HCT116 (cell line): ENCODE results near the gene ROR2. TPM values are rescaled to one million over a fixed set of nuclear protein-coding genes. Genes with fewer than 3 reads are reported as not detected.

ENCODE experiments used
- ATAC-seq: fragments of 200-7000 bp; cut with Tn5 transposase; 2 replicates; pipeline ENCODE4 v1.9.1; 2020; ENCODE audit warnings: mild to moderate bottlenecking, moderate library complexity
- BruUV-seq: library from RNA; stranded (reverse); fragments of 400-500 nt; replicated peaks from 2 replicates; lab custom pipeline; 2021; lab: Mats Ljungman, UMichigan
- CTCF ChIA-PET: fragments of 300-600 bp; sonication (Branson Sonifier 250); formaldehyde crosslinking; loops from one replicate; lab custom pipeline; 2021; ENCODE audit warnings: antibody characterized with exemption; lab: Charles Lee
- POLR2A ChIA-PET: fragments of 300-600, 350-600 bp; sonication (Branson Sonifier 250); formaldehyde crosslinking; loops from one replicate; lab custom pipeline; 2021; ENCODE audit warnings: antibody characterized with exemption; lab: Charles Lee
- RAD21 ChIA-PET, 2 experiments: fragments of 300-600 bp; sonication (Branson Sonifier 250); formaldehyde crosslinking; loops; one replicate each; lab custom pipeline; 2023; ENCODE audit warnings: low total read pairs in 2 of 2; ENCODE audit not compliant: uncharacterized antibody in 2 of 2, unreplicated experiment in 2 of 2, low non-redundant PET in 1 of 2; lab: Charles Lee
- DNase-seq: peaks from one replicate; pipeline ENCODE4 v3.0.0-alpha.2; 2010; ENCODE audit warnings: low read depth, low spot score
- H2AFZ ChIP-seq: fragments of 200-600 bp; shearing (Covaris generic), sonication (generic); 2 replicates; pipeline ENCODE4 v1.6.1; 2017; ENCODE audit warnings: low read depth, mixed run types, mixed read lengths, antibody characterized with exemption, low read length; ENCODE audit not compliant: poor library complexity, severe bottlenecking
- H3K27ac ChIP-seq: 2 replicates; pipeline ENCODE4 v1.5.1; 2012; ENCODE audit warnings: low read depth, low read length
- H3K27me3 ChIP-seq: fragments of 200-600 bp; sonication (generic); 2 replicates; pipeline ENCODE4 v1.6.1; 2016; ENCODE audit warnings: mixed run types, low read length, mixed read lengths; ENCODE audit not compliant: insufficient read depth
- H3K36me3 ChIP-seq, 2 experiments: fragments of 200-500 bp in 1 of 2; fragments of 200-600 bp in 1 of 2; sonication (Bioruptor generic) in 1 of 2; sonication (generic) in 1 of 2; 2 replicates each; pipeline versions ENCODE4 v1.5.1 to v1.6.1; 2014 to 2016; ENCODE audit warnings: low read length in 2 of 2, inconsistent platforms in 1 of 2, mixed read lengths in 1 of 2, mixed run types in 1 of 2; ENCODE audit not compliant: insufficient read depth in 2 of 2, control insufficient read depth in 1 of 2
- H3K4me1 ChIP-seq, 2 experiments: fragments of 200-600 bp in 1 of 2; sonication (generic) in 1 of 2; 2 replicates each; pipeline versions ENCODE4 v1.5.1 to v1.6.1; 2012 to 2017; ENCODE audit warnings: low read length in 2 of 2, inconsistent platforms in 1 of 2, mild to moderate bottlenecking in 1 of 2, mixed read lengths in 1 of 2, mixed run types in 1 of 2, moderate library complexity in 1 of 2; ENCODE audit not compliant: insufficient read depth in 2 of 2, control insufficient read depth in 1 of 2
- H3K4me2 ChIP-seq: fragments of 200-600 bp; sonication (generic); 2 replicates; pipeline ENCODE4 v1.6.1; 2017; ENCODE audit warnings: mixed run types, low read length, mixed read lengths
- H3K4me3 ChIP-seq, 2 experiments: fragments of 200-600 bp in 1 of 2; sonication (generic) in 1 of 2; replicated peaks in 1 of 2; 2 replicates each; pipeline ENCODE4 v1.5.1; 2011 to 2016; ENCODE audit warnings: low read length in 2 of 2, control low read depth in 1 of 2, low read depth in 1 of 2, mild to moderate bottlenecking in 1 of 2, mixed read lengths in 1 of 2, mixed run types in 1 of 2
- H3K79me2 ChIP-seq: fragments of 200-600 bp; sonication (generic); 2 replicates; pipeline ENCODE4 v1.6.1; 2017; ENCODE audit warnings: mild to moderate bottlenecking, mixed run types, low read length, moderate library complexity, mixed read lengths; ENCODE audit not compliant: insufficient read depth
- H3K9ac ChIP-seq: fragments of 200-600 bp; sonication (generic); 2 replicates; pipeline ENCODE4 v1.6.1; 2016; ENCODE audit warnings: low read length, mixed read lengths
- H3K9me2 ChIP-seq: fragments of 200-600 bp; sonication (generic), shearing (Covaris generic); 2 replicates; pipeline ENCODE4 v1.6.1; 2017; ENCODE audit warnings: mixed run types, mild to moderate bottlenecking, moderate library complexity; ENCODE audit not compliant: insufficient read depth
- H3K9me3 ChIP-seq, 2 experiments: fragments of 200-500 bp in 1 of 2; fragments of 200-600 bp in 1 of 2; sonication (Bioruptor generic) in 1 of 2; sonication (generic) in 1 of 2; 2 replicates each; pipeline ENCODE4 v1.6.1; 2014 to 2017; ENCODE audit warnings: low read length in 2 of 2, mixed read lengths in 2 of 2, inconsistent platforms in 1 of 2, low read depth in 1 of 2, mild to moderate bottlenecking in 1 of 2, mixed run types in 1 of 2, moderate library complexity in 1 of 2; ENCODE audit not compliant: control insufficient read depth in 1 of 2, insufficient read depth in 1 of 2
- H4K20me1 ChIP-seq: fragments of 200-600 bp; sonication (generic), shearing (Covaris generic); 2 replicates; pipeline ENCODE4 v1.6.1; 2017; ENCODE audit warnings: mixed run types, mild to moderate bottlenecking, moderate library complexity; ENCODE audit not compliant: insufficient read depth
- CBX3 ChIP-seq: IDR thresholded peaks from 2 replicates; pipeline ENCODE4 v1.6.1; 2012; ENCODE audit warnings: low read depth
- CEBPB ChIP-seq: IDR thresholded peaks from 2 replicates; pipeline ENCODE4 v1.6.1; 2012; ENCODE audit warnings: low read depth
- EGR1 ChIP-seq: IDR thresholded peaks from 2 replicates; pipeline ENCODE4 v1.6.1; 2012; ENCODE audit warnings: low read depth
- ELF1 ChIP-seq: IDR thresholded peaks from 2 replicates; pipeline ENCODE4 v1.6.1; 2012; ENCODE audit warnings: low read depth, borderline replicate concordance
- EZH2 ChIP-seq: fragments of 200-600 bp; sonication (generic); IDR thresholded peaks from 2 replicates; pipeline ENCODE4 v1.6.1; 2017; ENCODE audit warnings: antibody characterized with exemption, mixed run types
- EZH2phosphoT487 ChIP-seq: fragments of 200-600 bp; IDR thresholded peaks from 2 replicates; pipeline ENCODE4 v1.6.1; 2018; ENCODE audit warnings: antibody characterized with exemption, borderline replicate concordance
- JUND ChIP-seq: IDR thresholded peaks from 2 replicates; pipeline ENCODE4 v1.6.1; 2012
- POLR2A ChIP-seq: IDR thresholded peaks from 2 replicates; pipeline ENCODE4 v1.7.0; 2011; ENCODE audit warnings: borderline replicate concordance; ENCODE audit not compliant: insufficient read depth, insufficient read length; ENCODE audit errors: extremely low read depth
- POLR2AphosphoS5 ChIP-seq: IDR thresholded peaks from 2 replicates; pipeline ENCODE4 v1.6.1; 2011; ENCODE audit warnings: mild to moderate bottlenecking, low read depth, low read length, moderate library complexity
- RAD21 ChIP-seq: IDR thresholded peaks from 2 replicates; pipeline ENCODE4 v1.6.1; 2012; ENCODE audit warnings: low read depth, mild to moderate bottlenecking
- SIN3A ChIP-seq: IDR thresholded peaks from 2 replicates; pipeline ENCODE4 v1.6.1; 2012; ENCODE audit warnings: low read depth
- SP1 ChIP-seq: IDR thresholded peaks from 2 replicates; pipeline ENCODE4 v1.6.1; 2012; ENCODE audit warnings: low read depth
- SRF ChIP-seq: IDR thresholded peaks from 2 replicates; pipeline ENCODE4 v1.6.1; 2012; ENCODE audit warnings: low read depth
- YY1 ChIP-seq: IDR thresholded peaks from 2 replicates; pipeline ENCODE4 v1.6.1; 2011; ENCODE audit warnings: low read length, low read depth, moderate library complexity, mild to moderate bottlenecking; ENCODE audit not compliant: insufficient replicate concordance; ENCODE audit errors: extremely low read depth
- ZFX ChIP-seq: fragments of 450-650 bp; IDR thresholded peaks from 2 replicates; pipeline ENCODE4 v1.6.1; 2017
- ZNF274 ChIP-seq: fragments of 200-500 bp; sonication (Bioruptor generic); IDR thresholded peaks from 2 replicates; pipeline ENCODE4 v1.6.1; 2014; ENCODE audit warnings: mild to moderate bottlenecking, low read depth, low read length, inconsistent platforms
- intact Hi-C: fragments of 100-400 bp; cut with micrococcal nuclease; formaldehyde crosslinking; loops from 2 replicates; pipeline ENCODE4 v1.10.0; 2022
- total RNA-seq: library from RNA; stranded (reverse); gene quantifications from one replicate; pipeline ENCODE4 v1.2.1, GENCODE V29; 2021; ENCODE audit not compliant: unreplicated experiment
- TF ChIP-seq, protein P1 (sequence below): IDR thresholded peaks from 2 replicates; pipeline ENCODE4 v1.6.1; 2012; ENCODE audit warnings: low read depth
- TF ChIP-seq, protein P2 (sequence below): IDR thresholded peaks from 2 replicates; pipeline ENCODE4 v1.6.1; 2012
- TF ChIP-seq, protein P3 (sequence below): IDR thresholded peaks from 2 replicates; pipeline ENCODE4 v1.6.1; 2011; ENCODE audit warnings: mild to moderate bottlenecking, low read length, moderate library complexity; ENCODE audit not compliant: insufficient replicate concordance; ENCODE audit errors: extremely low read depth

The ROR2 gene
- total RNA-seq, 1 experiment from 2014 or later = 15.7 TPM

DNA sequence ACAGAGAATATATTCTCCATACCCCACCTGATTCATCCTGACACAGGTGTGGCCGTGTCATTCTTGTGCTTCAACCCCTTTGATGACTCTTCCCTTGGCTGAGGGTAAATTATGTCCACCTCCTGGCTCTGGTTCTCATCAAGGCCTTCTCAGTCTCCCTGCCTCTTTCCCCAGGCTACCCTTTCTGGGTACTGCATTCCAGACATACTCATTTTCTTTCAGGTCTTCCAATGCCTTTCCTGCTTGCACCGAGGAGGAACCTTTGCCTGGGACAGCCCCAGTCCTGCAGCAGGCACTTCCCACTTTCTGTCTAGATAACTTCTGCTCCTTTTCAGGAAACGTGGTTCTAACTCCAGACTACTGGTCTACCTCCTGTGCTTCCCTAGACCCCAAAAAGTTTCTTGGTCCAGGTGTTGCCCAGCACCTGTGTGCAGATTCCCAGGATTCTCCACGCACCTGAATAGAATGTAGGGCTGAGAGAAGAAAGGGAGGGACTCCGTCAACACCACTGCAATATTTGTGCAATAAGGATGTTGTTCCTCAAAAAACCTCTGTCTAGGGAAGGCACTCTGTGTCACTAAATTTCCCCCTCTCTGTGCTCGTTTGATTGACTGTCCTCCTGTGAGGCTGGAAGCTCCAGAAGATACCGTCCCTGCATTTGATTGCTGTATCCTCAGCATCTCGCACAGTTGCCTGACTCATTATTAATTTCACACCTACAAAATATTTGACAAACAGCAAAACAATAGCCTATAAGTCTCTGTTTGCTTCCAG is 271.0 kb downstream of the ROR2 start:
- H3K4me2 ChIP-seq = no peak overlapping the region
- BruUV-seq = no TSS peak
- H3K9ac ChIP-seq = no peak overlapping the region
- H3K9me3 ChIP-seq = no peaks in the 10 kb centered on the region
- ChIA-PET POLR2A (no interaction called here), RAD21 (no interaction called here), CTCF (interaction anchor here (1.0 kb wide), 1 partner anchor 764 kb away, joined by 5 read pairs; no protein-coding TSS in a partner anchor)
- H3K27me3 ChIP-seq = no peaks in the 10 kb centered on the region
- no peaks in the 10 kb centered on the region for H3K9me2 ChIP-seq
- no peak for ATAC-seq
- H3K4me1 ChIP-seq = no peaks in the 10 kb centered on the region; a peak in 1 of 4 replicates
- intact Hi-C loops = no loop called here
- H3K79me2 ChIP-seq = no peaks in the 10 kb centered on the region
- no peak overlapping the region for H3K27ac ChIP-seq
- no peaks in the 10 kb centered on the region for H3K36me3 ChIP-seq
- H4K20me1 ChIP-seq = no peaks in the 10 kb centered on the region
- TF ChIP-seq ELF1 (no peak), YY1 (no peak), POLR2AphosphoS5 (no peak), POLR2A (no peak), CEBPB (no peak), SRF (no peak), ZFX (no peak), SIN3A (no peak), RAD21 (no peak), CBX3 (no peak), EZH2phosphoT487 (no peak), JUND (no peak), EGR1 (no peak), EZH2 (no peak), SP1 (no peak), ZNF274 (no peak)
- TF ChIP-seq, protein P1, sequence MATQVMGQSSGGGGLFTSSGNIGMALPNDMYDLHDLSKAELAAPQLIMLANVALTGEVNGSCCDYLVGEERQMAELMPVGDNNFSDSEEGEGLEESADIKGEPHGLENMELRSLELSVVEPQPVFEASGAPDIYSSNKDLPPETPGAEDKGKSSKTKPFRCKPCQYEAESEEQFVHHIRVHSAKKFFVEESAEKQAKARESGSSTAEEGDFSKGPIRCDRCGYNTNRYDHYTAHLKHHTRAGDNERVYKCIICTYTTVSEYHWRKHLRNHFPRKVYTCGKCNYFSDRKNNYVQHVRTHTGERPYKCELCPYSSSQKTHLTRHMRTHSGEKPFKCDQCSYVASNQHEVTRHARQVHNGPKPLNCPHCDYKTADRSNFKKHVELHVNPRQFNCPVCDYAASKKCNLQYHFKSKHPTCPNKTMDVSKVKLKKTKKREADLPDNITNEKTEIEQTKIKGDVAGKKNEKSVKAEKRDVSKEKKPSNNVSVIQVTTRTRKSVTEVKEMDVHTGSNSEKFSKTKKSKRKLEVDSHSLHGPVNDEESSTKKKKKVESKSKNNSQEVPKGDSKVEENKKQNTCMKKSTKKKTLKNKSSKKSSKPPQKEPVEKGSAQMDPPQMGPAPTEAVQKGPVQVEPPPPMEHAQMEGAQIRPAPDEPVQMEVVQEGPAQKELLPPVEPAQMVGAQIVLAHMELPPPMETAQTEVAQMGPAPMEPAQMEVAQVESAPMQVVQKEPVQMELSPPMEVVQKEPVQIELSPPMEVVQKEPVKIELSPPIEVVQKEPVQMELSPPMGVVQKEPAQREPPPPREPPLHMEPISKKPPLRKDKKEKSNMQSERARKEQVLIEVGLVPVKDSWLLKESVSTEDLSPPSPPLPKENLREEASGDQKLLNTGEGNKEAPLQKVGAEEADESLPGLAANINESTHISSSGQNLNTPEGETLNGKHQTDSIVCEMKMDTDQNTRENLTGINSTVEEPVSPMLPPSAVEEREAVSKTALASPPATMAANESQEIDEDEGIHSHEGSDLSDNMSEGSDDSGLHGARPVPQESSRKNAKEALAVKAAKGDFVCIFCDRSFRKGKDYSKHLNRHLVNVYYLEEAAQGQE = no peak
- TF ChIP-seq, protein P2, sequence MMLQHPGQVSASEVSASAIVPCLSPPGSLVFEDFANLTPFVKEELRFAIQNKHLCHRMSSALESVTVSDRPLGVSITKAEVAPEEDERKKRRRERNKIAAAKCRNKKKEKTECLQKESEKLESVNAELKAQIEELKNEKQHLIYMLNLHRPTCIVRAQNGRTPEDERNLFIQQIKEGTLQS = no peak
- TF ChIP-seq, protein P3, sequence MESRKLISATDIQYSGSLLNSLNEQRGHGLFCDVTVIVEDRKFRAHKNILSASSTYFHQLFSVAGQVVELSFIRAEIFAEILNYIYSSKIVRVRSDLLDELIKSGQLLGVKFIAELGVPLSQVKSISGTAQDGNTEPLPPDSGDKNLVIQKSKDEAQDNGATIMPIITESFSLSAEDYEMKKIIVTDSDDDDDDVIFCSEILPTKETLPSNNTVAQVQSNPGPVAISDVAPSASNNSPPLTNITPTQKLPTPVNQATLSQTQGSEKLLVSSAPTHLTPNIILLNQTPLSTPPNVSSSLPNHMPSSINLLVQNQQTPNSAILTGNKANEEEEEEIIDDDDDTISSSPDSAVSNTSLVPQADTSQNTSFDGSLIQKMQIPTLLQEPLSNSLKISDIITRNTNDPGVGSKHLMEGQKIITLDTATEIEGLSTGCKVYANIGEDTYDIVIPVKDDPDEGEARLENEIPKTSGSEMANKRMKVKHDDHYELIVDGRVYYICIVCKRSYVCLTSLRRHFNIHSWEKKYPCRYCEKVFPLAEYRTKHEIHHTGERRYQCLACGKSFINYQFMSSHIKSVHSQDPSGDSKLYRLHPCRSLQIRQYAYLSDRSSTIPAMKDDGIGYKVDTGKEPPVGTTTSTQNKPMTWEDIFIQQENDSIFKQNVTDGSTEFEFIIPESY = no peak
- DNase-seq = no peak
- no peak overlapping the region for H3K4me3 ChIP-seq
- no peak overlapping the region for H2AFZ ChIP-seq
